ENCODE results near the gene TSPEAR. TPM values are rescaled to one million over a fixed set of nuclear protein-coding genes. Genes with fewer than 3 reads are reported as not detected.
A peak's percentile ranks its signal among the peaks of the same experiment; 100 is the strongest.

TSPEAR gene
- total and polyA plus RNA-seq, 9 of the 15 experiments (the other 6 are each of a cell fraction or from before 2014, with no cell fraction given) = not detected

DNA sequence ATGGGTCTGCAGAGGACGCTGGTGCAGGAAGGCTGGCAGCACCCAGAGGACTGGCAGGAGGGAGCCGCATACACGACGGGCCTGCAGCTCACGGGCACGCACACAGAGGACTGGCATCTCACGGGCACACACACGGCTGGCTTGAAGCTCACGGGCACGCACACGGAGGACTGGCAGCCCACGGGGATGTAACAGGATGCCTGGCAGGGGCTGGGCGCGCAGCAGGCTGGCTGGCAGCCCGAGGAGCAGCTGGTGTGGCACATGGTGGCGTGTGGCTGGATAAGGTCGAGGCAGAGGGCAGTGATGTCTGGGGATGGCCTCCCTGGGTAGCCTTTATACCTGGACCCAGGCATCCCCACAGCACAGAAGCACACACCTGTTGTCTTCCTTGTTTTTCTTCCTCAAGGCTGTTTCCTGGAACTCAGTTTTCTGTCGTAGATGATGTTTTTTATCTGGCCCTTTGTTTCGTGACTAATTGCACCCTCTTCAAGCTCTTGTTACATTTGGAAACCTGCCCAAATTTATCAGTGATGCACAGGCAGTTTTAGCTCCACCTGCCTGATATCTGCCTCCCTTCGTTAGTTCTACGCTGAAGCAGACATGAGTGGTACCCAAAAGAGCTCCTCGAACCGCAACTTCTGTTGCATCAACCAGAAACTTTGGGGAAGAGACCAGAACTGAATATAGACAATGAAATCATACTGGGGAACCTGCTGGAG lies 29.4 kb downstream of the TSPEAR start, which contains the start of gene KRTAP12-1 (continued):
- TF ChIP-seq, protein P1, sequence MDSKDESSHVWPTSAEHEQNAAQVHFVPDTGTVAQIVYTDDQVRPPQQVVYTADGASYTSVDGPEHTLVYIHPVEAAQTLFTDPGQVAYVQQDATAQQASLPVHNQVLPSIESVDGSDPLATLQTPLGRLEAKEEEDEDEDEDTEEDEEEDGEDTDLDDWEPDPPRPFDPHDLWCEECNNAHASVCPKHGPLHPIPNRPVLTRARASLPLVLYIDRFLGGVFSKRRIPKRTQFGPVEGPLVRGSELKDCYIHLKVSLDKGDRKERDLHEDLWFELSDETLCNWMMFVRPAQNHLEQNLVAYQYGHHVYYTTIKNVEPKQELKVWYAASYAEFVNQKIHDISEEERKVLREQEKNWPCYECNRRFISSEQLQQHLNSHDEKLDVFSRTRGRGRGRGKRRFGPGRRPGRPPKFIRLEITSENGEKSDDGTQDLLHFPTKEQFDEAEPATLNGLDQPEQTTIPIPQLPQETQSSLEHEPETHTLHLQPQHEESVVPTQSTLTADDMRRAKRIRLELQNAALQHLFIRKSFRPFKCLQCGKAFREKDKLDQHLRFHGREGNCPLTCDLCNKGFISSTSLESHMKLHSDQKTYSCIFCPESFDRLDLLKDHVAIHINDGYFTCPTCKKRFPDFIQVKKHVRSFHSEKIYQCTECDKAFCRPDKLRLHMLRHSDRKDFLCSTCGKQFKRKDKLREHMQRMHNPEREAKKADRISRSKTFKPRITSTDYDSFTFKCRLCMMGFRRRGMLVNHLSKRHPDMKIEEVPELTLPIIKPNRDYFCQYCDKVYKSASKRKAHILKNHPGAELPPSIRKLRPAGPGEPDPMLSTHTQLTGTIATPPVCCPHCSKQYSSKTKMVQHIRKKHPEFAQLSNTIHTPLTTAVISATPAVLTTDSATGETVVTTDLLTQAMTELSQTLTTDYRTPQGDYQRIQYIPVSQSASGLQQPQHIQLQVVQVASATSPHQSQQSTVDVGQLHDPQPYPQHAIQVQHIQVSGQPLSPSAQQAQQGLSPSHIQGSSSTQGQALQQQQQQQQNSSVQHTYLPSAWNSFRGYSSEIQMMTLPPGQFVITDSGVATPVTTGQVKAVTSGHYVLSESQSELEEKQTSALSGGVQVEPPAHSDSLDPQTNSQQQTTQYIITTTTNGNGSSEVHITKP (IDR thresholded peaks at IDR 0.05; ENCODE audit: partially characterized antibody) = no peak
- TF ChIP-seq ZNF76 (CRISPR knock-in tag; IDR thresholded peaks at IDR 0.05; ENCODE audit: borderline replicate concordance) (no peak), CBFA2T3 (IDR thresholded peaks at IDR 0.05) (peak; percentile 64), MXD1 (CRISPR knock-in tag; IDR thresholded peaks at IDR 0.05; ENCODE audit: borderline replicate concordance, poor library complexity, severe bottlenecking) (no peak), CBFA2T2 (conservative IDR thresholded peaks at IDR 0.05) (0 out of 2 replicates have a peak, but pooled peaks have one; percentile 45), ARID1B (IDR thresholded peaks at IDR 0.05) (peak; percentile 52), RCOR1 (IDR thresholded peaks at IDR 0.05; ENCODE audit: borderline replicate concordance in 1 of 2, low read depth in 2 of 2, low read length in 2 of 2) (peak in 1 of 2 experiments; percentile 49; a peak in 1 of 4 replicates), ZNF740 (CRISPR knock-in tag; IDR thresholded peaks at IDR 0.05) (no peak), ZNF740 (tag; IDR thresholded peaks at IDR 0.05) (no peak)
- TF ChIP-seq, protein P2, sequence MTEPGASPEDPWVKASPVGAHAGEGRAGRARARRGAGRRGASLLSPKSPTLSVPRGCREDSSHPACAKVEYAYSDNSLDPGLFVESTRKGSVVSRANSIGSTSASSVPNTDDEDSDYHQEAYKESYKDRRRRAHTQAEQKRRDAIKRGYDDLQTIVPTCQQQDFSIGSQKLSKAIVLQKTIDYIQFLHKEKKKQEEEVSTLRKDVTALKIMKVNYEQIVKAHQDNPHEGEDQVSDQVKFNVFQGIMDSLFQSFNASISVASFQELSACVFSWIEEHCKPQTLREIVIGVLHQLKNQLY (CRISPR knock-in tag; conservative IDR thresholded peaks at IDR 0.05) = no peak
